A375 (cell line): ENCODE results near the gene NFRKB. TPM values are rescaled to one million over a fixed set of nuclear protein-coding genes. Genes with fewer than 3 reads are reported as not detected.

Experiments used
- total RNA-seq: library from RNA; depleted of rRNA; stranded (reverse); fragments of >200 nt; shearing (Covaris generic); gene quantifications from 2 replicates; pipeline ENCODE4 v1.2.3, GENCODE V29; 2014; rRNA removed

Gene NFRKB
- total RNA-seq: 20.0 and 22.0 TPM in 2 replicates

GRCh38 chr11:129895126-129896041 is at the start of gene NFRKB:
NFRKB (minus strand) TSS chr11:129895578; CDS start chr11:129892849, 2,729 bp downstream.

Other genes starting within 250 kb of the NFRKB start
- not detected in 2 replicates for gene TMEM45B, start 79.7 kb downstream of the NFRKB start, total RNA-seq
- gene PRDM10, start 107.3 kb upstream of the NFRKB start, total RNA-seq: 4.9 and 6.5 TPM in 2 replicates
- 88.9 and 91.1 TPM in 2 replicates for gene APLP2, start 174.3 kb upstream of the NFRKB start, total RNA-seq